ENCODE measurements around the gene CELF4.

DNA sequence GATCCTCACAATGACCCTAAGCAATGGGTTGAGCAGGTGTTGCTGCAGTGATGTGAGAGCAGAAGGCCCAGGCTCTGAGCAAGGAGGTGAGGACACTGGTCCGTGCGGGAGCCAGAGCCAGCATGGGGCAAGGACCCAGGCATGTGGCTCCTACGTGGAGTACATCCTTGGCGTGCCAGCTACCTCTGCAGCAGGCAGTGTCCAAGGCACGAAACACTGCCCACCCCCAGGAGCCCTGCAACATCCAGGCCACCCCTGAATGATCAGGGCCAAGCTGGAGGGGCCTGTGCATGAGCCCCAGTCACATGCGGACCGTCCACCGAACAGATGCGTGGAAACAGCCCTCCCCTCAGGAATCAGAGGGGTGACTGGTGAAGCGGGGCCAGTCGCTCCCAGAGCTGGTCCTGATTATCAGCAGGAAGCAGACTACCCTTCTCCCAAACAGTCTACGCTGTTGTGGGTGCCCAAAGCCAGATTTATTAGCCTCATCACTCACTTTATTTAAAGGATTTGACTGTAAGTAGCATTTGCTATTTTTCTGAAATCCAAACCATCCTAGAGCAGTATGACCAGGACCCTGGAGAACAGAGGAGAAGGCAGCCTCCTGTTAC, 16.8 kb downstream of the CELF4 start:
- TF ChIP-seq POLR2A (IDR thresholded peaks at IDR 0.05; ENCODE audit: low read depth, low read length) (no peak), TAF1 (IDR thresholded peaks at IDR 0.05; ENCODE audit: low read depth, low read length) (no peak), POLR2AphosphoS5 (IDR thresholded peaks at IDR 0.05; ENCODE audit: low read depth, low read length) (no peak), POU2F2 (IDR thresholded peaks at IDR 0.05; ENCODE audit: low read depth, low read length) (no peak), SPI1 (IDR thresholded peaks at IDR 0.05; ENCODE audit: low read depth, low read length) (no peak), PAX5 (IDR thresholded peaks at IDR 0.05; ENCODE audit: insufficient read depth, low read length, severe bottlenecking) (no peak)

Measured in GM12891 (cell line).